BLaER1 treated with 17β-estradiol and CSF1 and Interleukin-3, amounts not matched to agents 10 nM and 100 nM (cell line): ENCODE measurements around the gene PGF.

ENCODE experiments used
- H3K27ac ChIP-seq, 11 experiments: shearing (Covaris generic); formaldehyde crosslinking; 2 replicates each; pipeline ENCODE4 v1.8.1; 2022
- H3K27me3 ChIP-seq, 11 experiments: shearing (Covaris generic); formaldehyde crosslinking; 2 replicates each; pipeline ENCODE4 v1.8.1; 2022
- H3K36me3 ChIP-seq, 11 experiments: shearing (Covaris generic); formaldehyde crosslinking; 2 replicates each; pipeline ENCODE4 v1.8.1; 2022
- H3K4me1 ChIP-seq, 10 experiments: shearing (Covaris generic); formaldehyde crosslinking; 2 replicates each; pipeline ENCODE4 v1.8.1; 2022
- H3K4me2 ChIP-seq, 11 experiments: shearing (Covaris generic); formaldehyde crosslinking; 2 replicates each; pipeline ENCODE4 v1.8.1; 2022
- H3K4me3 ChIP-seq, 10 experiments: shearing (Covaris generic); formaldehyde crosslinking; 2 replicates each; pipeline ENCODE4 v1.8.1; 2022
- H3K9ac ChIP-seq, 11 experiments: shearing (Covaris generic); formaldehyde crosslinking; 2 replicates each; pipeline ENCODE4 v1.8.1; 2022
- H3K9me3 ChIP-seq, 11 experiments: shearing (Covaris generic); formaldehyde crosslinking; replicated peaks in 1 of 11; 2 replicates each; pipeline ENCODE4 v1.8.1; 2022
- H4K20me1 ChIP-seq, 11 experiments: shearing (Covaris generic); formaldehyde crosslinking; 2 replicates each; pipeline ENCODE4 v1.8.1; 2022
- Cebpa-rat ChIP-seq, 11 experiments: shearing (Covaris generic); IDR thresholded peaks; 2 replicates each; pipeline ENCODE4 v1.8.1; 2022

PGF gene

DNA sequence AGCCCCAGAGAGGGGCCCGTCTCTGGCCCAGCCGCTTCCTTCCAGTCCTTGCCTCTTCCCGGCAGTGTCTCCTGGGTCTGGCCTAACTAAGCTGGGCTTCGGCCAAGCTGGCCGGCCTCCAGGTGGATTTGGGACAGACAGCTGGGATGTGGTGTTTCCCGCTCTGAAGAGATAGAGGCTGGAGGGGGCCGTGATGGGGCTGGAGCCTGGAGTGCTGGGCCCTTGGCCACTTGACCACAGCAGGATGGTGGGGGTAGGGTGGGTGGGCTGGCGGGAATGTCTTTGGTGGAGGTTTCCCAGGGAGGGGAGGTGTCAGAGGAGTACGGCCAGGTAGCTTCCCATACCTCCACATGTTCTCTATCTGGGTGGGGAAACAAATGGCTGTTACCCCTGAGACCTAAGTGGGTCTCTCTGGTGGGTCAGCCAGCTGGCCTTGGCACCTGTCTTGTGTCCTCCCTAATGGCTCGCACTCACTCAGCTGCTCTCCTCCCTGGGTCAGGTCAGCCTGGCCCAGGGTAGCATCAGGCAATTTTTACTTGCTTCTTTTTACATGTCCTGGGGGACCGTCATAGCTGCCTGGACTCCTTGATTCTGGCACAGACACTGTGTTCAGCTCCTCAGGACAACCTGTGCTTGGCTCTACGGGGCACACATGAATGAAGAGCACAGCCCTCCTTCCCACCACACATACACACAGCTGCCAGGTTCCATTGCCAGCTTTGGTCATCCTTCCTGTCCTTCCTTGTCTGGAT lies 19.8 kb upstream of the PGF start:
- no peaks in the 10 kb centered on the region for H3K27me3 ChIP-seq
- no peak overlapping the region for H3K27ac ChIP-seq
- no peak for TF ChIP-seq Cebpa-rat (IDR thresholded peaks at IDR 0.05)

DNA sequence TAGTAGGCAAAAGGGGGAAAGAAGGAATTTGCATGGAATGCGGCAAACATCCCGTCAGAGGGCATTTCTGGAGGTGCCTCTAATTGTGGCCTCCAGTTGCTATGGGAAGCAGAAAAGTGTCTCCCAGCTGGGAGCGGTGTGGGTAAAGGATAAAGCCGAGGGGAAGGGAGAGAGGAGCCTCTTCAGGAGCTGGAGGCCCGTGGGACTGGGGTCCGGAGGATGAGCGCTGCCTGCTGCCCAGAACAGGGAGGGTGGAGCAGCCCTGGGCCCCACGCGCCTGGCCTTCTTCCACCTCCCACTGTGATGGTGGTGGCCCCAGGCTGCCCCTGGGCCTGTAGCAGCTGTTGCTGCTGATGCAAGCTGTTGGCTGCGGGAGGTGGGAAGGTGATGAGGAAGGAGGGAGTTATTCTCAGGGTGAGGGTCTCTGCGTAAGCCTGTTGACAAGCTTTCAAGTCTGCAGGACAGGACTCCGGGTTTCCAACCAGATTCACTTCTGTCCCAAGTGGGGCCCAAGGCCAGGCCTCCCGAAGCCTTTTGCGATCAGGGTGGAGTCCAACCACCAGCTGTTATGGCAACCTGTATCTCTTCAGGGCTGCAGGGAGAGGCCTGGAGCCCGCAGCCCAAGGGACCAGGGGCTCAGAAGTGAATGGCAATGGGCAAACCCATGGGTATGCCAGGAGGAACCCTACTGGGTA lies 19.1 kb upstream of the PGF start:
- H3K4me3 ChIP-seq, result no peak overlapping the region
- no peaks in the 10 kb centered on the region for H3K27me3 ChIP-seq
- no peaks in the 10 kb centered on the region for H3K36me3 ChIP-seq
- H3K4me2 ChIP-seq, result peak overlapping the region in 4 of 11 experiments; percentile 62 to 88 (median 79); a peak in 6 of 22 replicates
- no peak for TF ChIP-seq Cebpa-rat (IDR thresholded peaks at IDR 0.05)
- no peaks in the 10 kb centered on the region for H4K20me1 ChIP-seq
- H3K9ac ChIP-seq, result no peak overlapping the region
- peaks cover 12 to 33% (median 23%) of the 10 kb centered on the region in 10 experiments for H3K4me1 ChIP-seq
- H3K27ac ChIP-seq, result peak overlapping the region in 2 of 11 experiments; percentile 60 to 67; a peak in 2 of 22 replicates
- no peaks in the 10 kb centered on the region for H3K9me3 ChIP-seq

More for the DNA sequence above, 19.8 kb upstream of the PGF start:
- H3K4me1 ChIP-seq, result peaks cover 12 to 36% (median 23%) of the 10 kb centered on the region in 10 experiments
- H3K4me3 ChIP-seq, result no peak overlapping the region
- no peaks in the 10 kb centered on the region for H4K20me1 ChIP-seq
- H3K36me3 ChIP-seq, result no peaks in the 10 kb centered on the region
- peak overlapping the region in 2 of 11 experiments; percentile 75 to 88; a peak in 2 of 22 replicates for H3K4me2 ChIP-seq
- H3K9ac ChIP-seq, result no peak overlapping the region
- H3K9me3 ChIP-seq, result no peaks in the 10 kb centered on the region

DNA sequence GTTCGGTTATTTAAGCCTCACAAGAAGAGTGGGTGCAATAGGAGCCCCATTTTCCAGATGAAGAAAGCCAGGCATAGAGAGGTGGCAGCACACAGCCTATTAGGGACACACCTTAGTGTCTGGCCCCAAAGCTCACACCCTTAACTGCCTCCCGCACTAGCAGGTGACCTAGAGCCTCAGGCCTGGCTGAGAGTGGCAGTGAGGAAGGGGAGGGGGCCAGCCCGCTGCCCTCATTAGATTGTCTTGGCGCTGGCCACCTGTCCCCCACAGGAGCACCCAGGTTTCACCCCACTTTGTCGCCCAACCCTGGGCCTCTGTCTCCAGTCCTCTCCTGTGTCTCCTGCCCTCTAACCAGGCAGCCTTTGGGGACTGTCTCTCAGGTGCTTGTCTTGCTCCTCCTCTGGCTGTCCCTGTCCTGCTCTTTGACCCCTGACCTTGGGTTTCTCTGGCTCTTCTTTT lies 18.5 kb upstream of the PGF start:
- H3K4me2 ChIP-seq, result peak overlapping the region in 6 of 11 experiments; percentile 15 to 88 (median 68); a peak in 8 of 22 replicates
- H3K9ac ChIP-seq, result 0 out of 22 replicates have a peak overlapping the region, but pooled peaks of 1 of the 11 experiments have one; percentile 32
- H3K4me3 ChIP-seq, result no peak overlapping the region
- peaks cover 12 to 33% (median 22%) of the 10 kb centered on the region in 10 experiments for H3K4me1 ChIP-seq
- H3K27me3 ChIP-seq, result no peaks in the 10 kb centered on the region
- no peaks in the 10 kb centered on the region for H3K36me3 ChIP-seq
- no peaks in the 10 kb centered on the region for H4K20me1 ChIP-seq
- no peak for TF ChIP-seq Cebpa-rat (IDR thresholded peaks at IDR 0.05)
- H3K27ac ChIP-seq, result peak overlapping the region in 4 of 11 experiments; percentile 42 to 67 (median 62); a peak in 6 of 22 replicates
- no peaks in the 10 kb centered on the region for H3K9me3 ChIP-seq

DNA sequence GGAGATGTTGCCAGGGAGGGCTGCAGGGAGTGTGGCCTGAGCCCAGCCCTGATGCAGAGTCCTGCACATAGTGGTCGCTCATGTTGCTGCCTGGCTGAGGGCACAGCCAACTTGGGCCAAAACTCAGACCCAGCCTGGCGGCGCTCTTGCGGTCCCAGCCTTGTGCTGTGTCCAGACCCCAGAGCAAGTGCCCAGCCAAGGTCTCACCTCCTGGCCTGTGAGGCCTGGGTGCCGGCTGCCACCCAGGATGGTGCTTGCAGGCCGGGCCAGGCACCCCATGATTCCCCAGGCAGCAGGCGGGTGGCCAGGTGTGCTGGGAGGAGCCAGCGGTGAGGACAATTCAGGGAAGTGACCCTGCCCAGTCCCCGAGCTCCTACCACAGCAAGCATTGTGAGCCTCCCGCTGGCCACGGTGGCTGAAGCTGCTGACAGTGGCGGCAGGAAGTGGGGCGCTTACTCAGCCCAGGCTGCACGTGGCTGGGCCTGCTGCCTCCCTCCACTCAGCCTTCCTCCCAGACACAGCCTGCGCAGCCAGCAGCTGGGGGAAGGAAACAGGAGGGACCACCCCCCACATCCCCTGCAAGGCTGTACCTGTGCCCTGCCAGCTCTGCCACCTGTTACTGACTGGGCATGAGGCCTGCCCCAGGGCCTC lies 17.7 kb upstream of the PGF start:
- H3K9ac ChIP-seq, result peak overlapping the region in 8 of 11 experiments; percentile 19 to 41 (median 28); a peak in 7 of 22 replicates
- no peaks in the 10 kb centered on the region for H3K36me3 ChIP-seq
- H3K9me3 ChIP-seq, result no peaks in the 10 kb centered on the region
- peak overlapping the region; percentile 30 to 88 (median 57) for H3K4me2 ChIP-seq
- no peak for TF ChIP-seq Cebpa-rat (IDR thresholded peaks at IDR 0.05)
- peak overlapping the region; percentile 28 to 67 (median 53); a peak in 17 of 22 replicates for H3K27ac ChIP-seq
- H4K20me1 ChIP-seq, result no peaks in the 10 kb centered on the region
- no peaks in the 10 kb centered on the region for H3K27me3 ChIP-seq
- H3K4me1 ChIP-seq, result peaks cover 12 to 33% (median 21%) of the 10 kb centered on the region in 10 experiments
- no peak overlapping the region for H3K4me3 ChIP-seq

DNA sequence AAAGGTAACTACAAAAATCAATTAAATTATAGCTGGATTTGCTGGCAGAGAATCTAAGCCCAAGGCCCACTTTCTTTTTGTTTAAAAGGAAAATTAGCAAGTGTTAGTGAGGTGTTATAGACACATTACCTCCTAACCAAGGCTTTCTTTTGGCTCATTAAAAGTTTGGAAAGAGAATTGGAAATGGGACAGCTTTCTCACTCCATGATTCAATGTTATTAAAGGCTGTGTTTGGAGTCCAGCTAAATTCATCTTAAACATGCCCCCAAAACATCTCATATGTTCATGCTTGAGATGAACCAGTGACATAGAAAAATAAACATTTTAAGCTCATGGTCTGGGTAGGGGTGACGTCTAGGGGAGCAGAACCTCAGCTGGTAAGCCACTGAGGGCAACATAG lies 13.4 kb upstream of the PGF start:
- Histone ChIP-seq H3K4me2 (no peak overlapping the region), H3K27ac (no peak overlapping the region), H3K9ac (no peak overlapping the region), H3K27me3 (no peaks in the 10 kb centered on the region), H3K4me1 (peaks cover 10 to 18% (median 13%) of the 10 kb centered on the region in 10 experiments), H3K4me3 (no peak overlapping the region), H3K9me3 (no peaks in the 10 kb centered on the region), H3K36me3 (no peaks in the 10 kb centered on the region), H4K20me1 (no peaks in the 10 kb centered on the region)
- TF ChIP-seq Cebpa-rat (IDR thresholded peaks at IDR 0.05), result no peak

DNA sequence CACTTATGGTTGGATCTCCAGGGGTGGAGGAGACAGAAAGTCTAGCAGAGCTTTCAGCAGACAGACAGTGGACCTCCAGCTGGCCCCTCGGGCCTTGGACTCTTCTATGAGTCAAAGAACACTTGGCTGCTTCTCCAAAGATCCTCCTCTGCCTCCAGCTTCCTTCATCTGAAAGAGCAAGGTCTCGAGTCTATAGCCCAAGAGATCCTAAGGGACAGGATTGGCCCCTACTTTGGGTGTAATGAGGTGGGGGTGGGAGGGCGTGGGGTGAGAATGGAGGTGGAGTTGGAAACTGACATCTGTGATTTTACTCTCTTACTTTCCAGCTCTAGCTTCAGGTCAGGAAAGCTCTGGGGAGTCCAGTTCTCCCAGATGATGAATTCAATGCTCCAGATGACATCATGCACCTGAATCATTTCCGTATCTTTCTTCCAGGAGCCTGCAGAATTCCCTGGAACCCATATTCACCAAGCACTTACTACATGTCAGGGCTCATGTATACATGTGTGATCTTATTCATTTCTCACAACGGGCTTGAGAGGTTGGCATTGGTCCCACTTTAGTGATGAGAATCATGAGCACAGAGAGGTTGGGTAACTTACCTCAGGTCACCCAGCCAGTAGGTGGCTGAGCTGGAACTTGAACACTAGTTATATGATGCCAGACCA lies 10.2 kb upstream of the PGF start:
- no peaks in the 10 kb centered on the region for H3K9me3 ChIP-seq
- H4K20me1 ChIP-seq, result no peaks in the 10 kb centered on the region
- no peaks in the 10 kb centered on the region for H3K36me3 ChIP-seq
- H3K27ac ChIP-seq, result no peak overlapping the region
- H3K27me3 ChIP-seq, result no peaks in the 10 kb centered on the region
- peaks cover 11 to 25% (median 21%) of the 10 kb centered on the region in 10 experiments; a peak in 19 of 20 replicates for H3K4me1 ChIP-seq
- 0 out of 22 replicates have a peak overlapping the region, but pooled peaks of 1 of the 11 experiments have one; percentile 7 for H3K4me2 ChIP-seq
- no peak for TF ChIP-seq Cebpa-rat (IDR thresholded peaks at IDR 0.05)
- no peak overlapping the region for H3K4me3 ChIP-seq
- no peak overlapping the region for H3K9ac ChIP-seq

DNA sequence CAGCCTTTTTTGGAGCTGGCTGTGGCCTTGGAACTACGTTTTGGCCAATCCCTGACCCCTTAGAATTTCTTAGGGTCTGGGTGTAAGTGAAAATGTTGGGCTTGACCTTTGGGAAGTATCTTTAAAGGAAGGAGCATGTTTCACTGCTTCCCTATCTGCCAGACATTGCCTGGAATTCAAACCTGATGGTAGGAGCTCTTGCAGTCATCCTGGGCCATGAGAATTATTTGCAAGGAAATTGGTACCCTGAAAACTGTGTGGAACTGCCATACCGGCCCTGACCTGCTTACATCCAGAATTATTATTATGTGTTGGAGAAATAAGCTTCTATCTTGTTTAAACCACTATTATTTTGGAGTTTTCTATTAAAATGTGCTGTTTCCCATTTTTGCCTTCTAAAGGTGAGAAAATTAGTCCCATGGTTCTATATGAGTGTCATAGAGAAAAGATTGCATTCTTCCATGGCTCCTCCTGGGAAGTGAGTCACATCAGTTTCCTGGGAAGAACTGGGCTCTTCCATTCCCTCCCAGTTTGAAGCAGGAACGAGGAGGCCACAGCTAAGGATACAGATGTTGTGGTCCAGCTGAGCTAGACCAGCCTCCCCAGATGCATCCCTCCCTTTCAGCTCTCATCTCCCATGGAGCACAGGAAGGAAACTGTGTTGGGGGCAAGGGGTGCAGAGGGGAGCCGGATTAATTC lies 9.5 kb upstream of the PGF start:
- Histone ChIP-seq H3K4me3 (no peak overlapping the region), H3K4me1 (peaks cover 11 to 26% (median 23%) of the 10 kb centered on the region in 10 experiments; a peak in 19 of 20 replicates), H3K27ac (no peak overlapping the region), H4K20me1 (no peaks in the 10 kb centered on the region), H3K27me3 (no peaks in the 10 kb centered on the region), H3K4me2 (0 out of 22 replicates have a peak overlapping the region, but pooled peaks of 1 of the 11 experiments have one; percentile 7), H3K9ac (no peak overlapping the region), H3K9me3 (no peaks in the 10 kb centered on the region), H3K36me3 (no peaks in the 10 kb centered on the region)
- TF ChIP-seq Cebpa-rat (IDR thresholded peaks at IDR 0.05), result no peak

DNA sequence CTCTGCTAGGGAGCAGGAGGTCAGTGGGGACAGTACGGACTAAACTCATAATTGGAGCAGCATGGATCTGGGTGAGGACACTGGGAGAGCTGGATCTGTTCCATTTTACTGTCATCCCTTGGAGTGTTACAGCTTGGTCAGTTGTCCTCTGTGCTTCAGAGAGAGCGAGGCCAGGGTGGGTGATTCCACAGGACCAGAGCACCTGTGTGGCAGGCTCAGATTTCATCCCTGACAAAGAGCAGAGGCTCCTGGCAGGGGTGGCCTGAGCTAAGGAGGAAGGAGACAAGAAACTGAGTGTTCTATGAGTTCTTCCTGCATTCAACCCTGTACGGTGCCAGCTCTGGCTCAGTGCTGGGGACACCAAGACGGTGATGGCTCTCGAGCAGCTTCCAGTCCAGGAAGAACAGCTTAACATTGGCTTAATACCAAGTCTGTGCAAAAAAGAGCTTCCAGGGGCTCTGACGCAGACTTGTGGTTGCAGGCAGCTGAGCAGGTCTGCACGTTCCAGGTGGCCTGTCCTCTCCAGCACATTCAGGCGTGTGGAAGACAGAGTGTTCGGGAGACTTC lies 8.4 kb upstream of the PGF start:
- Histone ChIP-seq H3K9ac (no peak overlapping the region), H3K4me2 (peak overlapping the region in 8 of 11 experiments; percentile 3 to 77 (median 47); a peak in 7 of 22 replicates), H3K4me3 (no peak overlapping the region), H3K4me1 (peaks cover 11 to 34% (median 30%) of the 10 kb centered on the region in 10 experiments; a peak in 19 of 20 replicates), H4K20me1 (no peaks in the 10 kb centered on the region), H3K9me3 (no peaks in the 10 kb centered on the region), H3K36me3 (no peaks in the 10 kb centered on the region), H3K27me3 (no peaks in the 10 kb centered on the region), H3K27ac (no peak overlapping the region)
- TF ChIP-seq Cebpa-rat (IDR thresholded peaks at IDR 0.05), result no peak
